Measurements from ENCODE around the gene CHURC1. TPM values are rescaled to one million over a fixed set of nuclear protein-coding genes. Genes with fewer than 3 reads are reported as not detected.

Gene CHURC1
- total and polyA plus RNA-seq, 2 of the 13 experiments (the other 11 are each of a cell fraction or from before 2014, with no cell fraction given), result 41.1 to 74.4 TPM

DNA sequence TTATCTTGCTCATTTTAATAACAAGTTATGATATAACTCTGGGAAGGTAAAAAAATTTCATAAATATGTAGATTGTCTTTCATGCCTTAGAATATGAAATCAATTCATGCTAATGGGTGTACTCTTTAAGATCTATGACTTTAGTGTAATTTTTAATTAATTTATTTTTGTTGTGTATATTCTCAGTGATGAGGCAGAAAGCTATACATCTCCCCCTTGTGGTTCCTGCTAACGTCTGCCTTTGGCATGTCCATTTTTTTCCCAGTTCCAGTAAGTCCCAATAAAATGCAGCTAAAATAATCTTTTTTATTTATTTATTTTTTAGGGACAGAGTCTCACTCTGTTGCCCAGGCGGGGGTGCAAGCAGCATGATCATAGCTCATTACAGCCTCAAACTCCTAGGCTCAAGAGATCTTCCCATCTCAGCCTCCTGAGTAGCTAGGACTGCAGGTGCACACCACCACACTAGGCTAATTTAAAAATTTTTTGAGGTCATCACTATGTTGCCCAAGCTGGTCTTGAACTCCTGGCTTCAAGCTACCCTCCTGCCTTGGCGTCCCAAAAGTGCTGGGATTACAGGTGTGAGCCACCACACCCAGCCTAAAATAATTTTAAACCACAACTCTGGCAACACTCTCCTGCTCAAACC lies 3.3 kb upstream of the CHURC1 start:
- intact Hi-C loops (cut with micrococcal nuclease; ENCODE audit: unreplicated experiment), result no loop called here
- peak; percentile 19 for DNase-seq (ENCODE audit: low spot score)
- H3K4me2 ChIP-seq (ENCODE audit: low read depth, low read length), result no peak overlapping the region

DNA sequence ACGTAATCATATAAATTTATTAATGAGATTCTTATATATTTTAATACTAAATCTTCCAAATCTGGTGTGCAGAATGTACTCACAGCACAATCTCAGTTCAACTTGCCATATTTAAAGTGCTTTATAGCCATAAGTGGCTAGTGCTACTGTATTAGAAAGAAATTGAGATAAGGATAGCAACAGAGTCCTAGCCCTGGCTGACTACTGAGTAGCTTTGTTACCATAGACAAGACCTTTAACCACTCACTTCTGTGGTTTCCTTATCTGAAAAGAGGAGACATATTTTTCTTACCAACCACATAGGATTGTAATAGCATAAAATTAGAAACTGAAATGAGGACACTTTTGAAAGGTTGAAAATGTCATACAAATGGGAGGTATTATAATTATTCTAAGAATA lies 2.0 kb upstream of the CHURC1 start:
- H4K20me1 ChIP-seq (ENCODE audit: insufficient read depth, low read length), result 0 out of 2 replicates have a peak, but pooled peaks cover 3% of the 10 kb centered on the region
- in situ Hi-C loops (cut with HindIII; ENCODE audit: extremely low pct_ligation_motif_present, low pct_unique_long_range_greater_than_20kb) (no loop called here), intact Hi-C loops (cut with micrococcal nuclease; ENCODE audit: unreplicated experiment) (no loop called here)
- POLR2A ChIA-PET, result no interaction called here
- 0% methylated on average over 1 of the region's 1 CpG for WGBS (ENCODE audit: low lambda C conversion rate)
- no peak overlapping the region for H2AFZ ChIP-seq (ENCODE audit: low read length)
- H3K4me3 ChIP-seq (replicated peaks in 1 of 3; ENCODE audit: insufficient read depth in 1 of 3, low read depth in 2 of 3, low read length in 3 of 3), result no peak overlapping the region
- no peak overlapping the region for H3K9ac ChIP-seq (ENCODE audit: insufficient read depth, low read depth, low read length)
- no peaks in the 10 kb centered on the region; a peak in 1 of 5 replicates for H3K27me3 ChIP-seq (ENCODE audit: control insufficient read depth in 1 of 2, insufficient read depth in 2 of 2, low read length in 2 of 2)
- no TSS peak for BruUV-seq (replicated peaks)
- peaks cover 18% of the 10 kb centered on the region for H3K4me1 ChIP-seq (ENCODE audit: insufficient read depth, low read length)
- CTCF ChIA-PET (ENCODE audit: low intra/inter-chr PET ratio, low total read pairs), result no interaction called here
- FAIRE-seq, result no peak
- no peaks in the 10 kb centered on the region for H3K36me3 ChIP-seq (replicated peaks in 1 of 2; ENCODE audit: control insufficient read depth in 1 of 2, insufficient read depth in 2 of 2, low read length in 2 of 2)
- peaks cover 26% of the 10 kb centered on the region for H3K79me2 ChIP-seq (ENCODE audit: insufficient read depth, low read length)
- H3K27ac ChIP-seq (ENCODE audit: extremely low read length, insufficient read depth, low read length), result no peak overlapping the region
- H3K9me3 ChIP-seq (ENCODE audit: low read length), result no peaks in the 10 kb centered on the region
- DNase-seq (ENCODE audit: low spot score), result no peak
- no peak for ATAC-seq
- H3K4me2 ChIP-seq (ENCODE audit: low read depth, low read length), result no peak overlapping the region
- TF ChIP-seq SMC3 (IDR thresholded peaks at IDR 0.05; ENCODE audit: low read length), result no peak
- TF ChIP-seq, protein P1, sequence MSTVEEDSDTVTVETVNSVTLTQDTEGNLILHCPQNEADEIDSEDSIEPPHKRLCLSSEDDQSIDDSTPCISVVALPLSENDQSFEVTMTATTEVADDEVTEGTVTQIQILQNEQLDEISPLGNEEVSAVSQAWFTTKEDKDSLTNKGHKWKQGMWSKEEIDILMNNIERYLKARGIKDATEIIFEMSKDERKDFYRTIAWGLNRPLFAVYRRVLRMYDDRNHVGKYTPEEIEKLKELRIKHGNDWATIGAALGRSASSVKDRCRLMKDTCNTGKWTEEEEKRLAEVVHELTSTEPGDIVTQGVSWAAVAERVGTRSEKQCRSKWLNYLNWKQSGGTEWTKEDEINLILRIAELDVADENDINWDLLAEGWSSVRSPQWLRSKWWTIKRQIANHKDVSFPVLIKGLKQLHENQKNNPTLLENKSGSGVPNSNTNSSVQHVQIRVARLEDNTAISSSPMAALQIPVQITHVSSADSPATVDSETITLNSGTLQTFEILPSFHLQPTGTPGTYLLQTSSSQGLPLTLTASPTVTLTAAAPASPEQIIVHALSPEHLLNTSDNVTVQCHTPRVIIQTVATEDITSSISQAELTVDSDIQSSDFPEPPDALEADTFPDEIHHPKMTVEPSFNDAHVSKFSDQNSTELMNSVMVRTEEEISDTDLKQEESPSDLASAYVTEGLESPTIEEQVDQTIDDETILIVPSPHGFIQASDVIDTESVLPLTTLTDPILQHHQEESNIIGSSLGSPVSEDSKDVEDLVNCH (CRISPR knock-in tag; IDR thresholded peaks at IDR 0.05), result no peak
- no peak for TF ChIP-seq YEATS2 (CRISPR knock-in tag; IDR thresholded peaks at IDR 0.05; ENCODE audit: borderline replicate concordance)
- no peak for TF ChIP-seq CEBPB (IDR thresholded peaks at IDR 0.05; ENCODE audit: borderline replicate concordance, low read depth, low read length)
- TF ChIP-seq, protein P2, sequence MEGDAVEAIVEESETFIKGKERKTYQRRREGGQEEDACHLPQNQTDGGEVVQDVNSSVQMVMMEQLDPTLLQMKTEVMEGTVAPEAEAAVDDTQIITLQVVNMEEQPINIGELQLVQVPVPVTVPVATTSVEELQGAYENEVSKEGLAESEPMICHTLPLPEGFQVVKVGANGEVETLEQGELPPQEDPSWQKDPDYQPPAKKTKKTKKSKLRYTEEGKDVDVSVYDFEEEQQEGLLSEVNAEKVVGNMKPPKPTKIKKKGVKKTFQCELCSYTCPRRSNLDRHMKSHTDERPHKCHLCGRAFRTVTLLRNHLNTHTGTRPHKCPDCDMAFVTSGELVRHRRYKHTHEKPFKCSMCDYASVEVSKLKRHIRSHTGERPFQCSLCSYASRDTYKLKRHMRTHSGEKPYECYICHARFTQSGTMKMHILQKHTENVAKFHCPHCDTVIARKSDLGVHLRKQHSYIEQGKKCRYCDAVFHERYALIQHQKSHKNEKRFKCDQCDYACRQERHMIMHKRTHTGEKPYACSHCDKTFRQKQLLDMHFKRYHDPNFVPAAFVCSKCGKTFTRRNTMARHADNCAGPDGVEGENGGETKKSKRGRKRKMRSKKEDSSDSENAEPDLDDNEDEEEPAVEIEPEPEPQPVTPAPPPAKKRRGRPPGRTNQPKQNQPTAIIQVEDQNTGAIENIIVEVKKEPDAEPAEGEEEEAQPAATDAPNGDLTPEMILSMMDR (CRISPR knock-in tag; IDR thresholded peaks at IDR 0.05), result no peak
- TF ChIP-seq NCOA5 (CRISPR knock-in tag; IDR thresholded peaks at IDR 0.05), result no peak
- TF ChIP-seq HNRNPUL1 (IDR thresholded peaks at IDR 0.05; ENCODE audit: low read depth, low read length), result no peak
- TF ChIP-seq MZF1 (CRISPR knock-in tag; IDR thresholded peaks at IDR 0.05; ENCODE audit: borderline replicate concordance), result no peak

More for the DNA sequence above, 3.3 kb upstream of the CHURC1 start:
- H3K4me3 ChIP-seq (replicated peaks in 1 of 3; ENCODE audit: insufficient read depth in 1 of 3, low read depth in 2 of 3, low read length in 3 of 3), result no peak overlapping the region
- H3K27me3 ChIP-seq (ENCODE audit: control insufficient read depth in 1 of 2, insufficient read depth in 2 of 2, low read length in 2 of 2), result peaks cover 0 to under 1% of the 10 kb centered on the region in 2 experiments; a peak in 1 of 5 replicates
- H4K20me1 ChIP-seq (ENCODE audit: insufficient read depth, low read length), result 0 out of 2 replicates have a peak, but pooled peaks cover 3% of the 10 kb centered on the region
- 0% methylated on average over 3 of the region's 3 CpGs for WGBS (ENCODE audit: low lambda C conversion rate)
- no TSS peak for BruUV-seq (replicated peaks)
- no peaks in the 10 kb centered on the region for H3K9me3 ChIP-seq (ENCODE audit: low read length)
- no peak overlapping the region for H2AFZ ChIP-seq (ENCODE audit: low read length)
- no peak overlapping the region for H3K9ac ChIP-seq (ENCODE audit: insufficient read depth, low read depth, low read length)
- FAIRE-seq, result no peak
- H3K4me1 ChIP-seq (ENCODE audit: insufficient read depth, low read length), result peaks cover 17% of the 10 kb centered on the region
- in situ Hi-C loops (cut with HindIII; ENCODE audit: extremely low pct_ligation_motif_present, low pct_unique_long_range_greater_than_20kb), result no loop called here
- ATAC-seq, result no peak
- H3K27ac ChIP-seq (ENCODE audit: extremely low read length, insufficient read depth, low read length), result no peak overlapping the region
- TF ChIP-seq SMC3 (IDR thresholded peaks at IDR 0.05; ENCODE audit: low read length) (peak; percentile 43; the same call in 1 of the 2 replicates), ESRRA (CRISPR knock-in tag; IDR thresholded peaks at IDR 0.05; ENCODE audit: low read depth) (no peak), STAG1 (CRISPR knock-in tag; IDR thresholded peaks at IDR 0.05) (peak; percentile 24; the same call in 1 of the 2 replicates)
- TF ChIP-seq, protein P2 (CRISPR knock-in tag; IDR thresholded peaks at IDR 0.05), result peak; percentile 46
- CTCF ChIA-PET (ENCODE audit: low intra/inter-chr PET ratio, low total read pairs), result no interaction called here
- POLR2A ChIA-PET, result interaction anchor here (0.8 to 1.0 kb wide), 2 partner anchors 28 to 37 kb away, joined by 4 read pairs; no protein-coding TSS in a partner anchor
- H3K79me2 ChIP-seq (ENCODE audit: insufficient read depth, low read length), result peaks cover 18% of the 10 kb centered on the region
- H3K36me3 ChIP-seq (replicated peaks in 1 of 2; ENCODE audit: control insufficient read depth in 1 of 2, insufficient read depth in 2 of 2, low read length in 2 of 2), result no peaks in the 10 kb centered on the region
